NCI-H1105 treated with DMSO at 0.1 percent for 48 hours (cell line): ENCODE measurements around the gene PDXP.
"Not testable (repeated sequence)": the region's sequence is repeated elsewhere in the genome, so short reads cannot be mapped to it uniquely, and the experiment has no call there.

Source experiments
- DNase-seq: peaks from one replicate; lab custom pipeline; 2025; lab: John Stamatoyannopoulos, UW

The PDXP gene

DNA sequence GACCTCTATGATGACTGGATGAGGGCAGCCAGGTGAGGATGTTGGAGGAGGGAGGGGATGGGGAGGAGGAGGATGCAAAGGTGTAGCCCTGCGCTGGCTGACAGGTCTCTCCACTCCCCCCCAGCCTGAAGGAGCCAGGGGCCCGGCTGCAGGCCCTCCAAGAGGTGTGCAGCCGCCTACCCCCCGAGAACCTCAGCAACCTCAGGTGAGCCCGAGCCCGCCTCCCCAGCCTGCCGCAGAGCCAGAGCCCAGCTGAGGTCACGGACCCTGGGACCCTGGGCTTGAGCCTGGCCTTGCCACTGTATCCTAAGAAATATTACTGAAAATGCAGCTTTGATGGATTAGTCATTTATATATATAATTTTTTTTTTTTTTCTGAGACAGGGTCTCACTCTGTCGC lies 11.2 kb upstream of the PDXP start:
- no peak for DNase-seq

DNA sequence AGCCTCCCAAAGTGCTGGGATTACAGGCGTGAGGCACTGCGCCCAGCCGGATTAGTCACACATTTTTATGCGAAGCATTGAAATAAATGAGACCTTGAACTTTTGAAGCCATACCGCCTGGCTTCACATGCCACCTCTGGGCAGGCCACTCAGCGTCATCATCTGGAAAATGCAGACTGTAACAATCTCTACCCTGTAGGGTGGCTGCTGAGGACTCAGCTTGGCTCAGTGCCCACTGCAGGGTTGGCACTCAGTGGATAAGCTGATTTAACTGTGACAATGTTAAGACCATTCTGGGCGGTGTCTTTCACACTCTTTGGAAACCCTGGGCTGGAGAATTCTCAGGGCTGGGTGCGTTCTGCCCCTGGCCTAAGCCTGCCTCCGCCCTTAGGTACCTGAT lies 10.6 kb upstream of the PDXP start:
- DNase-seq, result no peak

DNA sequence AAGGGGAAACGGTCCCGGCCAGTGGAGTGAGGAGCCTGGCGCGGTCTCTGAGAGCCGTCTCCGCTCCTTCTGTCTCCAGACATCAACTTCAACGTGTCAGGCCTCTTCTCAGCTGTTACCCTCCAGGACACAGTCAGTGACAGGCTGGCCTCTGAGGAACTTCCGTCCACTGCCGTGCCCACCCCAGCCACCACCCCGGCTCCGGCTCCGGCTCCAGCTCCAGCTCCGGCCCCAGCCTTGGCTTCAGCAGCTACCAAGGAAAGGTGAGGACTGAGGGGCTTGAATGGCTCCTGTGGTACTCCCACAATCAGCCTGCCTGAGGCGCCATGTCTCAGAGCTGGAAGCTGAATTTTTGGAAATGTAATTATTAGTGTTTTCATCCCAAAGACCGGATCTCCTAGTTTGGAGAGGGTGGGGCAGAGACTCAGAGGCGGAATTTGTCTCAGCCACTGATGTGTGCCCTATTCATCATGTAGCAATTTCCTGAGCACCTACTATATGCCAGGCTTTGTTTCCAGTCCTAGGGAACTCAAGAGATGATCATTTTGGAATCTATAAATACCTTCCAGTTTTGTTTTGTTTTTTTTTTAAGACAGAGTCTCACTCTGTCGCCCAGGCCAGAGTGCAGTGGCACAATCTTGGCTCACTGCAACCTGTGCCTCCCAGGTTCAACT lies 7.9 kb upstream of the PDXP start:
- DNase-seq, result no peak

DNA sequence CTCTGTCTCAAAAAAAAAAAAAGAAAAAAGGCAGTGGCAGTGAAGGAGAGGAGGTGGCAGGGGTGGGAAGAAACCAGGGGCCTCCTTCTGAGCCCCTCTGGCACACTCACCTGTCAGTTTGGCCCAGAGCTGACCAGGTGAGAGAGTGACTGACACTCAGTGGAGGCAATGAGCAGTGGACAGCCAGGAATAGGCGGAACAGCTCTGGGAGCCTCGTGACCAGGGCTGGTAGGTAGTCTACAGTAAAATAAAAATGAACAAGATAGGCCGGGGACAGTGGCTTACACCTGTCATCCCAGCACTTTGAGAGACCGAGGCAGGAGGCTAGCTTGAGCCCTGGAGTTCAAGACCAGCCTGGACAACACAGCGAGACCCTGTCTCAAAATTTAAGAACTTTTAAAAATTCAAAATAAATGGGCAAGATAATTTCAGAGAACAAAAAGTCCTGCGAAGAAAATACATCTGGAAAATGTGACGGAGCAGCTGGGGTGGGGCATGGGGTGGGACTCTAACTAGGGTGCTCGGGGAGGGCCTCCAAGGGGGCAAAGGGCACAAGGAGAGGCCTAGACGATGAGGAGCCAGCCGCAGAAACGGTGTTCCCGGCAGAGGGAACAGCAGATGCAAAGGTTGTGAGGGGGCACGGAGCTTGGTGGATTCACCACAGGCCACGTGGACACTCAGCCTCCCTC lies 3.8 kb upstream of the PDXP start:
- no peak for DNase-seq

DNA sequence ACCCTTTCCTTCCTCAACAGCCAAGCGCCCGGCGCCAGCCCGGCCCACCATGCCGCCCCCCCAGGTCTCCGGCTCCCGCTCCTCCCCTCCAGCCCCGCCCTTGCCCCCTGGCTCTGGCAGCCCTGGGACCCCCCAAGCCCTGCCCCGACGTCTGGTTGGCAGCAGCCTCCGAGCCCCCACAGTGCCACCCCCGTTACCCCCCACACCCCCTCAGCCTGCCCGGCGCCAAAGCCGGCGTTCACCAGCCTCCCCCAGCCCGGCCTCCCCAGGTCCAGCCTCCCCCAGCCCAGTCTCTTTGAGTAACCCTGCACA lies 3.3 kb upstream of the PDXP start:
- no peak for DNase-seq

DNA sequence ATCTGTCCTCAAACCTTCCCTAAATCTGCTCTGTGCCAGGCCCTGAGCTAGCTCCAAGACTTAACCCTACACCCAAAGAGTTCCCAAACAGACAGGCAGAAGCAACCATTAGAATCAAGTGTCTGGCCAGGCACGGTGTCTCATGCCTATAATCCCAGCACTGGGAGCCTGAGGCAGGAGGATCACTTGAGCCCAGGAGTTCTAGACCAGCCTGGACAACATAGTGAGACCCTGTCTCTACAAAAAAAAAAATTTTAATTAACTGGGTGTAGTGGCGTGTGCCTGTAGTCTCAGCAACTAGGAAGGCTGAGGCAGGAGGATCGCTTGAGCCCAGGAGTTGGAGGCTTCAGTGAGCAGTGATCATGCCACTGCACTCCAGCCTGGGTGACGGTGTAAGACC lies 1.9 kb upstream of the PDXP start:
- not testable (repeated sequence) for DNase-seq

DNA sequence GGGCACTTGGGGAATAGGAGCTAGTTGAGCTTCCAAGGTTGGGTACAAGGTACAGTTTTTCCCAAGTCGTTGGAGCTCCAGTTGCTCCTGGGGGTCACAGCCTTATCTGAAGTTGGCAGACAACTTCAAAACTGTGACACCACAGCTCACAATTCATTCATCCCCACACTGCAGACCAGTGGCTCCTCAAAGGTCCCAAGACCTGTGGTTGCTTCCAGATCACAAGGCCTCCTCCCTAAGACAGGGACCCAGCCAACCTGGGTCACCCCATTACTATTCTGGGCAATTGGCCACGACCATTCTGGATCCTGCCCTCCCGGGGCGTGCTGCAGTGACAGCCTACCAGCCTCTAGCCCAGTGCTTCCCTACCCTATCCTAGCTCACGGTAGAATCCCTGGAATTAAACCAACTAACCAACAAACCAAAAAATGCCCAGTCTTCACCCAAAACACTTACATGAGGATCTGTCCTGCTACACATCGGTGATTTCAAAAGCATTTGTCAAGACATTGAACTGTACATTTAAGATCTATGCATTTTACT lies 862 bp upstream of the PDXP start:
- no peak for DNase-seq

DNA sequence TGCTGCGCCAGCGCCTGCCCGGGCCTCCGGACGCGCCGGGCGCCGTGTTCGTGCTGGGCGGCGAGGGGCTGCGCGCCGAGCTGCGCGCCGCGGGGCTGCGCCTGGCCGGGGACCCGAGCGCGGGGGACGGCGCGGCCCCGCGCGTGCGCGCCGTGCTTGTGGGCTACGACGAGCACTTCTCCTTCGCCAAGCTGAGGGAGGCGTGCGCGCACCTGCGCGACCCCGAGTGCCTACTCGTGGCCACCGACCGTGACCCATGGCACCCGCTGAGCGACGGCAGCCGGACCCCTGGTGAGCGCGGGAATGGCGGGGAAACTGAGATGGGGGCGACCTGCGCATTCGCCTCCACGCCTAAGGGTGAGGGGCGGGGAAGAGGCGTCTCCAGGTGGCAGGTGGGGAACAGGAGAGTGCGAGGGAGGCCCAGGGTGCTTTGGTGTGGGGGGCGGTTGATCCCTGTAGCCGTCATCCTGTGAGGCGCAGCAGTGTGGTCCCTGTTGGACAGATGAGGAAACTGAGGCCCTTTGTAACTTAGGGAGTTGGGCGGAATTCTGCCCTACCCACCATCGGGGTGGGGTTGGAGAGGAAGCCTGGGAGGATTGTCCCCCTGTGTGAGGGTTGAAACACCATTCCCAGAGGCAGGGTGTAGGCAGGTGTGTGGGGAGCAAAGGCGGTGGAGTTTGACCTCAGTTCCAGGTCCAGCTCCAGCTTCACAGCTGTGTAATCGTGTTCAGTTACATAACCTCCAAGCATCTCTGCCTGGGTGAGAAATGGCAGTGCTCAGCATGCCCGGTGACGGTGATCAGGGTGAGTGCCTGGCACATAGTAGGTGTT lies 758 bp downstream of the PDXP start:
- no peak for DNase-seq

DNA sequence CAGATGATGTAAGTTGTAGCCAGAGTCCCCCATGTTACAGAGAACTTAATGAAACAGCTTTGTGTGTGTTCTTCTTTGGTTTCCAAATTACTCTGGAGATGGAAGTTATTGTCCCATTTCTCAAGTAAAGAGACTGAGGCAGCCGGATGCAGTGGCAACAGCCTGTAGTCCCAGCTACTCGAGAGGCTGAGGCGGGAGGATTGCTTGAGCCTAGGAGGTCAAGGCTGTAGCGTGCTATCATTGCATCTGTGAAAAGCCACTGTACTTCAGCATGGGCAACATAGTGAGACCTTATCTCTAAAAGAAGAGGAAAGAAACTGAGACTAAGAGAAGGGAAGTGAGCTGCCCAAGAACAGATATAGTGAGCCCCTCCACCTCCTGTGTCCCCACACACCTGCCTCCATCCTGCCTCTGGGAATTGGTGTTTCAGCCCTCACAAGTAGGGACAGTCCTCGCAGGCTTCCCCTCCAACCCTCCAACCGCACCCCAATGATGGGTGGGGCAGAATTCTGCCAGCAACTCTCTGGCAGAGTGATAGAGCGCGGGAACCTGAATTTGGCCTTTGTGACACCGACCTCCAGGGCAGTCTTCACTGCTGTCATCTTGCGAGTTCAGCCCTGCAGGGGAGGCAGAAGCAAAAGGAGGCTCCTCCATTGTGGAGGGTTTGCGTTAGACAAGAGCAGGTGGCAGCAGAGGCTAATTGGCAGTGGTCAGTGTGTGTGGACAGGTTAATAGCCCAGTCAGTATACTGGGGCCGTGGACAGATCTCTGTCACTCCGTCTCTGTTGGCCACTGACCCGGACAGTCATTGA lies 1.6 kb downstream of the PDXP start:
- no peak for DNase-seq

DNA sequence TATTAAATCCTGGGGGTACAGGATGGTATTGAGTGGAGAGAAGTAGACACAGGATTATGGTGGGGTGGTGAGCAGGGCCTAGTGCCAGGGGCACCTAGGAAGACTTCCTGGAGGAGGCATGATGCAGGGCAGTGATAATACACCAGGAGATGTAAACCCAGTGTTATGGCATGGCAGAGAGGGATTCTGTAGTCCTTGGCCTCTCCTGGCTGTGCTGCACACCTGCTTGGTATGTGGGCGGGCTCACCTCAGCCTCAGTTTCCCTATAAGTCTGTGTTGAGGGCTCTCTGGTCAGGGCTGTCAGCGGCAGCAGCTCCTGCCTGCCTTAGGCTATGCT lies 2.2 kb downstream of the PDXP start:
- no peak for DNase-seq

DNA sequence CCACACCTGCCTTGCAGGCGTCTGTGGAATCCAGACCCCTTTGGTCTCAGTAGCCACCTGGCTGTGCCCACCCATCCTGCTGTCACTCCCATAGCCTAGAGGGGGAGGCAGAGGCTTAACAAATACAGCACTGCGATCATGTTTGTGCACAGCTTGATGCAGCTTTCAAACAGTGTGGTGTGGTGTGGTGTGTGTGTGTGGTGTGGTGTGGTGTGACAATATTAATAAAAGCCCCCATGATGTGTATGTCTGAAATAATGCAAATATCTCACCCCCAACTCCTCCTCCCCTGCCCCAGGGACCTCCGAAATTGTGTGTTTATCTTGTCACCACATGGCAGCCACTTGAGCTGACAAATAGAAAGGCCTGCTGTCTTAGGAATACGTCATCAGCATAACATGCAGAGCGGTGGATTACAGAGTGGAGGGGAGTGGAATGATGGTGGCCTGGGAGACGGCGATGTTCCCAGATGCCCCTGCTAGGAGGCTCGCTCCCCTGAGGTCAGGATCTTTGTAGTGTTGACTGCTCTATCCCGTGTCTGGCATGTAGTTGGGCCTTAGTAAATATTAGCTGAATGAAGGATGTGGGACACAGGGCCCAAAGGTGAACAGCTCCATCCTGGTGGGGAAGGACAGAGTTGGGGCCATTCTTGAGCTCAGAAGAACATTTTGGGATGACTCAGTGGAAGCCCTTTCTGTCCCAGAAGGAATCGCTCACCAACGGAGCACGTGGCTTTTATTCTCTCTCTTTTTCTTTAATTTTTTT lies 2.8 kb downstream of the PDXP start:
- DNase-seq, result peak; percentile 3

DNA sequence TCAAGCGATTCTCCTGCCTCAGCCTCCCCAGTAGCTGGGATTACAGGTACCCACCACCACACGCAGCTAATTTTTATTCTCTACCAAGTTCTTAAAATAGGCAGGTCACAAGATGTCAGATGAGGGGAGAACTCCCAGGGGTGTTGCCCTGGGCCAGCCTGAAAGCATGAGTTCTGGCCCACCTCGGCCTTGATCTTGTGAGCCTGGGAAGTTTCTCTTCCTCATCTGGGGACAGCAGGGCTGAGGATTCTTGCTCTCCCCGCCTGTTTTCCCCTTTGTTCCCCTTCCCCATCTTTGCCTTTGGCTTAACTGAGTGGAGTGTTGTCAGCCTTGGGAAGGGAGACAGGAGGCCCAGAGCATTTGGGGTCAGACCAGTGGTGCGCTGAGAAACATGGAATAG lies 3.5 kb downstream of the PDXP start:
- DNase-seq, result no peak

DNA sequence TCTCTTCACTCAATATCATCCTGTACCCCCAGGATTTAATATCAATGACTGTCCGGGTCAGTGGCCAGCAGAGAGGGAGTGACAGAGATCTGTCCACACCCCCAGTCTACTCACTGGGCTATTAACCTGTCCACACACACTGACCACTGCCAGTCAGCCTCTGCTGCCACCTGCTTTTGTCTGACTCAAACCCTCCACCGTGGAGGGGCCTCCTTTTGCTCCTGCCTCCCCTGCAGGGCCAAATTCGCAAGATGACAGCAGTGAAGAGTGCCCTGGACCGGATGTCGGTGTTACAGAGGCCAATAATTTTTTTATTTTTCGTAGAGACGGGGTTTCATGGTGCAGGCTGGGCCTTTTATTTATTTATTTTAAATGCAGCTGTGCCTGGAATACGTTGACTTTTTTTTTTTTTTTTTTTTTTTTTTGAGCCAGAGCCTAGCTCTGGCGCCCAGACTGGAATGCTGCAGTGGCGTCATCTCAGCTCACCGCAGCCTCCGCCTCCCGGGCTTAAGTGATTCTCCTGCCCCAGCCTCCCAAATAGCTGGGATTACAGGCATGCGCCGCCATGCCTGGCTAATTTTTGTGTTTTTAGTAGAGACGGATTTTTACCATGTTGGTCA lies 5.1 kb downstream of the PDXP start:
- DNase-seq, result no peak

DNA sequence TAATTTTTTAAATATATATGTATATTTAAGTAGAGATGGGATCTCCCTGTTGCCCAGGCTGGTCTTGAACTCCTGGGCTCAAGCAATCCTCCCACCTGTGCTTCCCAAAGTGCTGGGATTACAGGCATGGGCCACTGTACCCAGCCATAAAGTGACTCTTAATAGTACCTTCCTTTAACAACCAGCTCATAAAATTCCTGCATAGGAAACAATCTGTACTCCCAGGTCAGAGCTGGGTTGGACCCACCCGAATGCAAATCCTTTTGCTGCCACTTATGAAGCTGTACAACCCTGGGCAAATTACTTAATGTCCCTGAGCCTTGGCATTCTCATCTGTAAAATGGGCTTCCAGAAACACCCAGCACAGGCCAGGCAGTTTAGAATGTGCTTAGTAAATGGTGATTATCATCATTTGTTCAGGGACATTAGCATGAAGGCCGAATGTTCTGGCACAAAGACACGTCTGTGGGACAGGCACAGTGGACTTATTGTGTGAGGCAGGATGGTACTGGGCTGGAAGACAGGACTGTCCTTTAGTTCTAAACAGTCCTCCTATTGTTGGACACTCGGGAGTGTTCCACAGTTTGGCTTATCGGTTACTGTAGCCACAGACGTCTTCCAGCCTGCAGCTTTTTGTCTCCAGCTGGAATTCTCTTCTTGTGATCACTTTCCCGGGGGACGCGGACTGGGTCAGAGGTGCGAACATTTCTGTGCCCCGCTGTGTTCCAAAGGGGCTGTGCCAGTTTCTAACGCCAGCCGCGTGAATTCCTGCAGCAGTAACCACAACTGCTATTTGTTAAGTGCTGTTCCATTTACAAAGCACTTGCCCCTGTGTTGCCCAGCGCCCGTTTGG lies 6.0 kb downstream of the PDXP start:
- no peak for DNase-seq

DNA sequence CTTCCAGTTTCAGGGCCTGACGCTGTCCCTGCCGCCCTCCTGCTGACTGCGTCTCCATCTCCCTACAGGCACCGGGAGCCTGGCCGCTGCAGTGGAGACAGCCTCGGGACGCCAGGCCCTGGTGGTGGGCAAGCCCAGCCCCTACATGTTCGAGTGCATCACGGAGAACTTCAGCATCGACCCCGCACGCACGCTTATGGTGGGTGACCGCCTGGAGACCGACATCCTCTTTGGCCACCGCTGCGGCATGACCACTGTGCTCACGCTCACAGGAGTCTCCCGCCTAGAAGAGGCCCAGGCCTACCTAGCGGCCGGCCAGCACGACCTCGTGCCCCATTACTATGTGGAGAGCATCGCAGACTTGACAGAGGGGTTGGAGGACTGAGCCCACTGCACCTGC lies 7.0 kb downstream of the PDXP start:
- DNase-seq, result no peak

DNA sequence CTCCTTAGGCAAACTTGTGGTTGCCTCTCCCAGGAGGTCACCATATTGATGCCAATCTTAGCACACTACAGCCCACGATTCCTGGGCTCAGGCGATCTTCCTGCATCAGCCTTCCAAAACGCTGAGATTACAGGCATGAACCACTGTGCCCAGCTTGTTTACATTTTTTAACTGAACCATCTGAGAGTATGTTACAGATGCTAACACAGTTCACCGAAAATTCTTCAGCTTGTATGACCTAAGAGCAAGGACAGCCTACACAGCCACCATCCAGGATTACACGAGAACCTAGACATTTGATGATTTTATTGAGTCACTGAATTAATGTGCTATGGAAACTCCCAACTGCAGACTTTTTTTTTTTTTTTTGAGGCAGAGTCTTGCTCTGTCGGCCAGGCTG lies 11.1 kb downstream of the PDXP start:
- DNase-seq, result no peak

DNA sequence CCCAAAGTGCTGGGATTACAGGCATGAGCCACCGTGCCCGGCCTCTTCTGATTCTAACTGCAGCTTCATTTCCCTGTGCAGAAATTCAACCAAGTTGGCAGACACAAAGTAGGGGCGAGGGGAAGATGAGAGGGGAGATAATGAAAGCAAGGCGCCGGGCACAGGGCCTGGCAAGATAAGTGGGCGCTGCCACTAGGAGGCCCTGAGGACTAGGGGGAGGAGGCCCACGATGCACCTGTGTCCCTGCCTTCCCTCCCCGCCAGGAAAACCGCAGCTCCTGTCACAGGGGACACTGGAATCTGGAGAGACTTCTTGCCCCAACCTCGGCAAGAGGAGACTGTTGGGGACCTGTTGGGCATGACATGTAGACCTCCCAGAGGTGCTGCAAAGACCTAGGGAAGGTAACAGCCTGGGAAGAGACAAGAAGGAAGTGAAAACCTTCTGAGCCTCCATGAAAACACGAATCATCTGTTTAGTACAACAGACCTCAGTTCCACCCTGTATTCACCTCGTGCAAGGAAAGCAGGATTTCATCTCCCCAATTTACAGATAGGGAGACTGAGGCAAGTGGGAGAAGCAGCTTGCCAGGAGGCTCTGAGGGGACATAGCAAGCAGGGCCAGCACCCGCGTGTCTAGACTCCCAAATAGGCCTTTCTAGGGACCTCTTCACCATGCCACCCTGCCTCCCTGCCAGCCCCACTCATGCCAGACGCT lies 13.8 kb downstream of the PDXP start:
- DNase-seq, result no peak

DNA sequence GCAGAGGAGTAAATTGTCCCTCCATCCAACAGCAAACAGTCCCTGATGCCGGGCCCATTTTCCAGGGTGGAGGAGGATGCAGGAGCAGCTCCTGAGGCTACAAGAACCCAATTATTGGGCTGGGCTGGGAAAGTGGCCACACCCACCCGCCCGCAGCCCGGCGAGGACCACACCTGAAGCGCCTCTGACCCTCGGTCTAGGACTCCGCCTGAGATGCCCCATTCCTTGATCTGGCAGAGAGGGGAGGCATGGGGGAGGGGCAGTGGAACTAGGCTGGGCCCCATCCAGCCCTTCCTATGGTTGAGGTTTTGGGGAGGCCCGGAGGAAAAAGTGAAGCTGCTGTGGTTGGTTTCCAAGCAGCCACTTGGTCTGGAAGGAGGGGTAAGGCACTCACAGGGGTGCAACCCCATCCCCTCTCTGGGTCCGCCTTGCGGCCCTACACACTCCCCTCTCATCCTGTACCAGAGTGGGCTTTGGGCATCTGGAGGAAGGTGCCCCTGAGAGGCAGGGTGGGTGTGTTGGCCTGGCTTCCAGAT lies 14.5 kb downstream of the PDXP start:
- DNase-seq, result no peak

DNA sequence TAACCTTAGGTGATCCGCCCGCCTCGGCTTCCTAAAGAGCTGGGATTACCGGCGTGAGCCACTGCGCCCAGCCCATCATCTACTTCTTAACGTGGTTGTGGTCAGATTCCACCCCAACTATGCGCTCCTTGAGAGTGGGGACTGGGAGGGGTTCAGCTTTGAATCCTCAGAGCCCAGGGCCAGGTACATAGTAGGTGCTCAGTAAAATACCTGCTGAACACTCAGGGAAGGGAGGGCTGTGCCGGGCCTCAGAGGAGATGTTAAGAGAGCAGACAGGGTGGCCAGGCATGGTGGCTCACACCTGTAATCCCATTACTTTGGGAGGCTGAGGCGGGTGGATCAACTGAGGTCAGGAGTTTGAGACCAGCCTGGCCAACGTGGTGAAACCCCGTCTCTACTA lies 15.7 kb downstream of the PDXP start:
- no peak for DNase-seq
